ENCODE results near the gene LY6G6C. TPM values are rescaled to one million over a fixed set of nuclear protein-coding genes. Genes with fewer than 3 reads are reported as not detected.

LY6G6C gene
- total RNA-seq, 6 donors from 2014 or later, result 0.23 TPM; not detected in 5

GRCh38 chr6:31744422-31744821, 22.9 kb upstream of the LY6G6C start:
- 53 to 59% methylated on average over 1 of the region's 1 CpG for WGBS, 2 donors
- Histone ChIP-seq H3K9me3 (no peaks in the 10 kb centered on the region), H3K4me1 (peaks cover 8 to 12% (median 10%) of the 10 kb centered on the region in 4 donors), H3K36me3 (no peaks in the 10 kb centered on the region), H3K4me3 (no peak overlapping the region), H3K27me3 (no peaks in the 10 kb centered on the region), H3K27ac (no peak overlapping the region)
- no peak for ATAC-seq (ENCODE audit: low FRiP score in 2 of 2)
- no peak for TF ChIP-seq EP300 (IDR thresholded peaks at IDR 0.05)
- TF ChIP-seq CTCF (IDR thresholded peaks at IDR 0.05), result no peak
- no peak for TF ChIP-seq POLR2AphosphoS5 (IDR thresholded peaks at IDR 0.05)
- no peak for TF ChIP-seq POLR2A (IDR thresholded peaks at IDR 0.05)
- DNase-seq, result no peak

GRCh38 chr6:31742894-31743293, 21.3 kb upstream of the LY6G6C start:
- H3K9me3 ChIP-seq, result no peaks in the 10 kb centered on the region
- H3K27ac ChIP-seq, result no peak overlapping the region
- H3K36me3 ChIP-seq, result no peaks in the 10 kb centered on the region
- TF ChIP-seq POLR2A (IDR thresholded peaks at IDR 0.05) (no peak), EP300 (IDR thresholded peaks at IDR 0.05) (no peak), POLR2AphosphoS5 (IDR thresholded peaks at IDR 0.05) (no peak), CTCF (IDR thresholded peaks at IDR 0.05) (no peak)
- H3K27me3 ChIP-seq, result no peaks in the 10 kb centered on the region
- DNase-seq (no peak), ATAC-seq (ENCODE audit: low FRiP score in 2 of 2) (no peak)
- 85 to 91% methylated on average over 3 of the region's 3 CpGs for WGBS, 2 donors
- no peak overlapping the region for H3K4me3 ChIP-seq
- H3K4me1 ChIP-seq, result peaks cover 23 to 27% (median 26%) of the 10 kb centered on the region in 4 donors

- no peak for ATAC-seq (ENCODE audit: low FRiP score in 2 of 2)
- Histone ChIP-seq H3K9me3 (no peaks in the 10 kb centered on the region), H3K4me3 (no peak overlapping the region), H3K36me3 (no peaks in the 10 kb centered on the region), H3K4me1 (peaks cover 33 to 38% (median 36%) of the 10 kb centered on the region in 4 donors), H3K27me3 (no peaks in the 10 kb centered on the region), H3K27ac (no peak overlapping the region)
- TF ChIP-seq CTCF (IDR thresholded peaks at IDR 0.05) (no peak), EP300 (IDR thresholded peaks at IDR 0.05) (no peak), POLR2A (IDR thresholded peaks at IDR 0.05) (no peak), POLR2AphosphoS5 (IDR thresholded peaks at IDR 0.05) (no peak)
- 92 to 98% methylated on average over 2 of the region's 2 CpGs for WGBS, 2 donors
- no peak for DNase-seq
Observed at GRCh38 chr6:31741815-31742214, 20.3 kb upstream of the LY6G6C start.

GRCh38 chr6:31740397-31741223, 19.1 kb upstream of the LY6G6C start:
- ATAC-seq (ENCODE audit: low FRiP score in 2 of 2), result peak; percentile 14 to 16
- Histone ChIP-seq H3K36me3 (no peaks in the 10 kb centered on the region), H3K4me1 (peaks cover 36 to 40% (median 39%) of the 10 kb centered on the region in 4 donors), H3K9me3 (no peaks in the 10 kb centered on the region), H3K27ac (peak overlapping the region; percentile 68 to 99 (median 78)), H3K27me3 (no peaks in the 10 kb centered on the region), H3K4me3 (peak overlapping the region; percentile 77 to 95 (median 80))
- TF ChIP-seq CTCF (IDR thresholded peaks at IDR 0.05) (no peak), EP300 (IDR thresholded peaks at IDR 0.05) (no peak)
- 16 to 19% methylated on average over 29 of the region's 29 CpGs for WGBS, 2 donors
- peak; percentile 52 to 82 for DNase-seq

Measured in upper lobe of left lung (tissue), 6 donors.